K562 (cell line): ENCODE data around the gene HLCS. TPM values are rescaled to one million over a fixed set of nuclear protein-coding genes. Genes with fewer than 3 reads are reported as not detected.

Experiments used
- C11orf30 ChIP-seq: fragments of 450-650 bp; IDR thresholded peaks from 2 replicates; pipeline ENCODE4 v1.6.1; 2016; ENCODE audit warnings: low read depth, mild to moderate bottlenecking
- CBFA2T3 ChIP-seq: fragments of 450-650 bp; IDR thresholded peaks from 2 replicates; pipeline ENCODE4 v1.6.1; 2017
- DDX20 ChIP-seq: fragments of 450-650 bp; IDR thresholded peaks from 2 replicates; pipeline ENCODE4 v1.6.1; 2016; ENCODE audit warnings: missing genetic modification characterization, low read depth, mild to moderate bottlenecking, missing compliant biosample characterization, moderate library complexity
- E2F6 ChIP-seq, 2 experiments: IDR thresholded peaks; 2 replicates each; pipeline ENCODE4 v1.6.1; 2011; ENCODE audit warnings: borderline replicate concordance in 1 of 2, control low read depth in 1 of 2, low read depth in 1 of 2, low read length in 1 of 2, mild to moderate bottlenecking in 1 of 2, mixed read lengths in 1 of 2, moderate library complexity in 1 of 2; ENCODE audit not compliant: insufficient read depth in 1 of 2, insufficient read length in 1 of 2, poor library complexity in 1 of 2, severe bottlenecking in 1 of 2; ENCODE audit errors: extremely low read depth in 1 of 2
- EP300 ChIP-seq: IDR thresholded peaks from 2 replicates; pipeline ENCODE4 v1.6.1; 2012; ENCODE audit warnings: low read length, improper control_type of control experiment
- ETS1 ChIP-seq: conservative IDR thresholded peaks from 2 replicates; pipeline ENCODE4 v1.6.1; 2011; ENCODE audit warnings: low read depth, mild to moderate bottlenecking, low read length; ENCODE audit not compliant: control insufficient read depth
- ETV1 ChIP-seq: fragments of 450-650 bp; conservative IDR thresholded peaks from 2 replicates; pipeline ENCODE4 v1.6.1; 2016; ENCODE audit warnings: missing genetic modification characterization, control low read depth, low read depth, missing compliant biosample characterization
- FOSL1 ChIP-seq: fragments of 200-800 bp; sonication (Bioruptor generic); conservative IDR thresholded peaks from 2 replicates; pipeline ENCODE4 v1.6.1; 2016; ENCODE audit warnings: missing genetic modification characterization, missing compliant biosample characterization
- GATAD2B ChIP-seq: fragments of 450-650 bp; IDR thresholded peaks from 2 replicates; pipeline ENCODE4 v1.6.1; 2017; ENCODE audit warnings: mild to moderate bottlenecking, borderline replicate concordance
- HLTF ChIP-seq: fragments of 450-650 bp; IDR thresholded peaks from 2 replicates; pipeline ENCODE4 v1.6.1; 2016
- HMGN3 ChIP-seq: IDR thresholded peaks from 2 replicates; pipeline ENCODE4 v1.6.1; 2011; ENCODE audit warnings: borderline replicate concordance, low read depth, mild to moderate bottlenecking, mixed read lengths, low read length; ENCODE audit not compliant: insufficient read length; ENCODE audit errors: extremely low read depth
- HSF4 ChIP-seq: fragments of 250-450 bp; sonication (Bioruptor Pico); IDR thresholded peaks from 2 replicates; pipeline ENCODE4 v2.1.2; 2022; ENCODE audit warnings: mild to moderate bottlenecking, moderate library complexity, borderline replicate concordance
- JUND ChIP-seq, 2 experiments: IDR thresholded peaks; 2 replicates in 1 of 2; 3 replicates in 1 of 2; pipeline ENCODE4 v1.6.1; 2011; ENCODE audit warnings: borderline replicate concordance in 2 of 2, low read depth in 2 of 2, low read length in 2 of 2, improper control_type of control experiment in 1 of 2, missing biosample characterization in 1 of 2, missing genetic modification characterization in 1 of 2, missing genetic modification reagents in 1 of 2
- MAFK ChIP-seq: IDR thresholded peaks from 2 replicates; pipeline ENCODE4 v1.6.1; 2011; ENCODE audit warnings: low read length, improper control_type of control experiment
- NCOA2 ChIP-seq, 2 experiments: fragments of 450-650 bp; IDR thresholded peaks; 2 replicates each; pipeline ENCODE4 v1.6.1; 2018; ENCODE audit warnings: mild to moderate bottlenecking in 2 of 2, moderate library complexity in 1 of 2; ENCODE audit not compliant: partially characterized antibody in 2 of 2
- NR2C2 ChIP-seq, 2 experiments: fragments of 200-800 bp in 1 of 2; sonication (Bioruptor generic) in 1 of 2; sonication (generic) in 1 of 2; formaldehyde crosslinking in 1 of 2; IDR thresholded peaks; 2 replicates each; pipeline versions ENCODE4 v1.6.1 to v1.8.0; 2016 to 2022; ENCODE audit warnings: mild to moderate bottlenecking in 1 of 2, missing compliant biosample characterization in 1 of 2, missing genetic modification characterization in 1 of 2, missing genetic modification reagents in 1 of 2
- NRF1 ChIP-seq, 2 experiments: fragments of 450-650 bp; IDR thresholded peaks in 1 of 2; conservative IDR thresholded peaks in 1 of 2; 2 replicates each; pipeline ENCODE4 v1.6.1; 2014; ENCODE audit warnings: mild to moderate bottlenecking in 2 of 2
- RFX1 ChIP-seq: fragments of 450-650 bp; IDR thresholded peaks from 2 replicates; pipeline ENCODE4 v1.6.1; 2016; ENCODE audit warnings: mild to moderate bottlenecking, moderate library complexity
- SETDB1 ChIP-seq: IDR thresholded peaks from one replicate; pipeline ENCODE4 v1.6.1; 2012; ENCODE audit warnings: low read length, control low read depth, inconsistent platforms
- SFPQ ChIP-seq: fragments of 200-400 bp; formaldehyde crosslinking; IDR thresholded peaks from 2 replicates; pipeline ENCODE4 v1.6.1; 2017; ENCODE audit warnings: mild to moderate bottlenecking, low read depth, low read length, moderate library complexity
- TFAP4 ChIP-seq: sonication (generic); formaldehyde crosslinking; IDR thresholded peaks from 2 replicates; pipeline ENCODE4 v1.8.0; 2022; ENCODE audit warnings: missing genetic modification reagents, mild to moderate bottlenecking, moderate library complexity, borderline replicate concordance
- polyA plus RNA-seq, 8 experiments: library from polyadenylated mRNA; depleted of rRNA in 4 of 8; stranded (reverse) in 5 of 8; unstranded in 3 of 8; fragments of >200 nt; fragmentation: Nextera tagmentation in 2 of 8; fragmentation: Illumina TruSeq in 1 of 8; extraction: Ambion mirVana in 2 of 8; extraction: Trizol in 1 of 8; gene quantifications; 2 replicates each; pipeline versions ENCODE4 v1.2.1 to v1.2.3, GENCODE V29; 2011 to 2014; ENCODE audit warnings: inconsistent platforms in 1 of 8, missing spikeins in 1 of 8
- total RNA-seq, 7 experiments: library from RNA; depleted of rRNA in 6 of 7; stranded (reverse); fragments of >200 nt in 6 of 7; fragmentation: Illumina TruSeq in 2 of 7; extraction: Trizol in 2 of 7; gene quantifications; 2 replicates each; pipeline versions ENCODE4 v1.2.1 to v1.2.3, GENCODE V29; 2011 to 2021; ENCODE audit warnings: low replicate concordance in 1 of 7

HLCS gene
- total and polyA plus RNA-seq, 9 of the 15 experiments (the other 6 are each of a cell fraction or from before 2014, with no cell fraction given) = 3.0 to 21.5 (median 17.1) TPM

GRCh38 chr21:36964398-36964797 is 2.1 kb downstream of the HLCS start (continued):
- TF ChIP-seq SFPQ = no peak
- TF ChIP-seq SETDB1 = no peak
- no peak for TF ChIP-seq NCOA2 (IDR thresholded peaks at IDR 0.05; ENCODE audit: partially characterized antibody in 2 of 2)
- TF ChIP-seq RFX1 = no peak
- TF ChIP-seq EP300 = peak; percentile 49; the same call in 1 of the 2 replicates
- 0 out of 2 replicates have a peak, but pooled peaks have one; percentile 20 for TF ChIP-seq FOSL1
- TF ChIP-seq NR2C2 (CRISPR knock-in tag; IDR thresholded peaks at IDR 0.05) = no peak
- TF ChIP-seq NR2C2 (tag; IDR thresholded peaks at IDR 0.05) = no peak
- TF ChIP-seq C11orf30 = peak; percentile 95
- no peak for TF ChIP-seq ETS1
- no peak for TF ChIP-seq TFAP4
- no peak for TF ChIP-seq HMGN3
- TF ChIP-seq MAFK = peak; percentile 91
- TF ChIP-seq HLTF = no peak
- TF ChIP-seq DDX20 (tag) = no peak
- no peak for TF ChIP-seq CBFA2T3
- no peak for TF ChIP-seq E2F6 (IDR thresholded peaks at IDR 0.05; ENCODE audit: borderline replicate concordance in 1 of 2, extremely low read depth in 1 of 2, insufficient read depth in 1 of 2, insufficient read length in 1 of 2, low read depth in 1 of 2, low read length in 1 of 2, poor library complexity in 1 of 2, severe bottlenecking in 1 of 2)
- peak; percentile 14; the same call in 1 of the 2 replicates for TF ChIP-seq GATAD2B
- peak; percentile 61; the same call in 1 of the 2 replicates for TF ChIP-seq JUND (IDR thresholded peaks at IDR 0.05; ENCODE audit: borderline replicate concordance, low read depth, low read length)
- no peak; the same call in 2 of the 3 replicates for TF ChIP-seq JUND (tag; IDR thresholded peaks at IDR 0.05; ENCODE audit: borderline replicate concordance, low read depth, low read length)
- TF ChIP-seq ETV1 (tag) = peak; percentile 52; the same call in 1 of the 2 replicates
- peak; percentile 30 to 44; a peak in 1 of 4 replicates for TF ChIP-seq NRF1 (conservative IDR thresholded peaks at IDR 0.05 in 1 of 2, IDR thresholded peaks at IDR 0.05 in 1 of 2)
- no peak for TF ChIP-seq HSF4 (CRISPR knock-in tag)
